Activated CD4-positive, alpha-beta T cell treated with anti-CD3 and anti-CD28 coated beads for 4 hours (primary cell): ENCODE results near the gene GRB10.
"Not testable (repeated sequence)": the region's sequence is repeated elsewhere in the genome, so short reads cannot be mapped to it uniquely, and the experiment has no call there.

Experiments
- DNase-seq, 2 donors: peaks; one replicate each; pipeline ENCODE4 v3.0.0-alpha.2; 2020

The GRB10 gene

DNA sequence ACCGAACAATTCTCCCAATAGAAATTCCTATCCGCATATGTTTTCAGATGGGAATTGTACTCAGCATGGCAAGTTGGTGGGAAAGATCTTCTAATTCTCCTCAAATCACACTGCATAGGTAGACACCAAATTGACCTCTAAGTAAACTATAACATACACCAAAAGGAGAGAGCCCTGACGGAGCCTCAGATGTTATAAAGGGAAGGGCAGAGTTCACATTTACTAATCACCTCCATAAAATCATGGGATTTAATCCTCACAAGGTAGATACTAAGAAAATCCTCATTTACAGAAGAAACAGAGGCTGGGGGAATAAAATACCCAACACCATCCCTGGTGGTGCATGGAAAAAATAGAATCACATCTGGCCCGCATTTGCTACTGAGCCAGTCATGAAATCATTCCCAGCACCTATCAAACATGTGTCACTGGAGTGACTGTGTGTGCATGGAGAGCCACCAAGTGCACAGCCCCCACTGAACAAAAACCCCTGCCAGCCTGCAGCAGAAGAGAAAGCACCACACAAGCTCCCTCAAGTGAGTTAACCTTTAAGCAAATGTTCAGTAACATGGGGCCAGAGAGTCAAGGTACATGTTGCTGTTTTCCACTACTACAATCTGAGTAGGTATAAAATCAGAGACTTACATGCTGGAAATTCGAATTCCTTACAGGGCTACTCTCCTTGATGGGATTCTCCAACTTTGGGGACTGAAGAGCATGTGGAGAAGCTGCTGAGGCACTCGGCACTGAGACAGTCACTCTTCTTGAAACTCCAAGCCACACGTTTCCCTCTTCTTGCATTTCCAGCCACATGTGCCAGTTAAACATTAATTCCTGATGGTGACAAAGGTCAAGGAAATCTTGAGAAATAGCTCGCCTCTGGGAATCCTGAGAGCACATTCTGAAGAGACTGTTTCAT is 217.8 kb downstream of the GRB10 start, which contains the start of gene DDC:
Gene DDC, minus strand, starts transcription at position 766 of the 919 bp plus-strand sequence. CDS start 21,320 bp downstream, outside the sequence.
- DNase-seq: no peak

DNA sequence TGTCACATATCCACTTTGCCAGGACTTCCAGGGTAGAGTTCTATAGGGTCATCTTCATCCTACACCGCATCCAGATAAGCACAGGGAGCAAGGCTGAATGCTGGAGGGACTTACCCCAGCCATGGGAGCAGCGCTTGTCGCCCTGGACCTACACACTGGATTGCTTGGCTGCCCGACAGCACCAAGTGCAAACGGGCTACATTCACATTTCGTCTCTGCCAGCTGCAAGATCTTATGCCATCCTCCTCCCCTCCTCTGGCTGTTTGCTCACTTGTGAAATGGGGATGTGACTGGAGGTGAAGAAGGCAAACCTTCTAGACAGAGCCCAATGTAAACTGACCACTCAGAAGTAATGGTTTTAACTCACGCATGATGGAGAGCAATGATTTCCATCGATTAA is 218.5 kb downstream of the GRB10 start:
- no peak for DNase-seq

DNA sequence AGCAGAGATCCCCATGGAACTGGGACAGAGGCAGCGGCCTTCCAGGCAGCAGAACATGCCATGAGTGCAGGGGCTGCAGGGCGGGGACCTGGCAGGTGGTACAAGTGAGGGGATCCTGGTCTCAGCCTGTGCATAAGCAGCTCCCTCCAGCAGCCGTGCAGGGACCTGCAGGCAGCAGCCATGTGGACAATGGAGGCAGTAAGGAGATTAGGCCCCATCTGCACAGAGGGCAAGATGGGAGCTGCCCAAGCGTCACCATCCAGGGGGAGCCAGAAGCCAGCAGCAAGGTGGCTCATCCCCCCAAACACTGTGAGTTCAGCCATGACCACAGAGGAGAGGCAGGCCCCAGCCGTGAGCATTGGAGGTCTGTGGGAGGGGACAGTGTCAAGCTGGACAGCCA is 220.6 kb downstream of the GRB10 start:
- DNase-seq: no peak

DNA sequence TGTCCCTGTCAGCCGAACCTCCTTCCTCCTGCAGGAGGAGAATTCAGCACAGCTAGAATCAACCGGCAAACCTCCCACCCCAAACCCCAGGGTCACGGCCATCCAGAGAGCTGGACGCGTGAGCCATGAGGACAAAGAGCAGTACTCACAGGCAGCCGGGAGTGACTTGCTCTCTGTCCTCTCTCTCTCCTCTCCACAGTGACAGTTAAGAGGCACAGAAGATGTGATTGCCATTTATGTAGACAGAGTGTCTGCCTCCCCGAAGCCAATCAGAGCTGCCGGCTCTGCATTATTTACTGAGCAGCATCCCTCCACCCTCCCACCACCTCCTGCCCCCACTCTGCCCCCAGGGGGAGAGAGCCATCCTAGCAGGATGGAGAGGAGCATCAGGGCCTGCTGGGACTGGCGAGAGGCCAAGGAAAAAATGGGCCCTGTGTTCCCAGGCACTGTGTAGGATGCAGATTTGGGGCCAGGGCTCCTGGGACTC is 221.8 kb downstream of the GRB10 start:
- no peak for DNase-seq

DNA sequence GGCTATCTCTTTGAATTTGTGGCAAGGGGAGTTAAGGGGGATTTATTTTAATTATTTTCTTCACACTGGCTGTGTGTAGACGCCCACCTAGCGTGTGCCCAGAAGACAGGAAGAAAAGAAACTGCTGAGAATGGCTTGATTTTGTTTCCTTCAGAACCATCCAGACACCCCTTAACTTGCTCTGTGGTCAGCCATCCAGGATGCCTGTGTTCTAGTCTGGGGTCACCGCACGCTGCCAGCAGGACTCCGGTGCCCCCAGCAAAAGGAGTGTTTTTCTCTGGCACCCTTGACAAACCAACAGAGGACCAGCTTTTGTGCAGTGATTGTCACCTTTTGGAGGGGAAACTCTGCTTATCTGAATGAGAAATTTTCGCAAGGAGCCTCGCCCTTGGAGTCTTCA is 222.8 kb downstream of the GRB10 start:
- DNase-seq: no peak

DNA sequence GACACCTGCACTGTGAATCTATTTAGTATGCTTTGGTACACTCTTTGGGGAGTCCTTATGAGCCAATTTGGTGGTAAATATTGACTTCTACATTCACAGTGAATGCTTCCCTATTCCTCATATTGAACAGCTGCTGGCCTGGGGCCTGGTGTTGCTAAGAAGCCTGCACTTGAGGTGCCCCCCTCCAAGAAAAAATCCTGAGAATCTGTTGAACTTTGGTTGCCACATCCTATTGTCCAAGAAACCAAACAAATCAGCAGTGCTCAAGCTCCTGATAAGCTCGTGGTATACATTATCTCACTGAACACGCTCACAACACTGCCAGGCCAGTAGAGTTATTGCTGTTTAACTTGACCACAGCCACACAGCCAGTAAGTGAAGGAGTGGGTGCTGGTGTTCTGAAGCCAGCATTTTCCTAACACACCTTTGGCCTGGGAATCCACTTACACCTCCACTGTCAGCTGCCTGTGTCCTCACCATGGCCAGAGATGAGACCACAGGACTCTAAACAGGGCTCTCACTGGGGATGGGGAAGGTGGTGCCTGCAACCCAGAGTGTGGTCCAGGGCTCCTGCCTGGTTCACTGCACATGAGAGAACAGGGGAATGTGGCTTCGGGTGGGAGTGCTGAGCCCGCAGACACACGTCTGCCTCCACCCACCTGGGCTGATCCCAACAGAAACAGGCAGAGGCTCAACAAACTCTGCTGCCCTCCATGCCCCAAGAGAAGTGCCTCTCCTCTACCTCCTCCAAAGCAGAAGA is 224.2 kb downstream of the GRB10 start:
- no peak for DNase-seq

DNA sequence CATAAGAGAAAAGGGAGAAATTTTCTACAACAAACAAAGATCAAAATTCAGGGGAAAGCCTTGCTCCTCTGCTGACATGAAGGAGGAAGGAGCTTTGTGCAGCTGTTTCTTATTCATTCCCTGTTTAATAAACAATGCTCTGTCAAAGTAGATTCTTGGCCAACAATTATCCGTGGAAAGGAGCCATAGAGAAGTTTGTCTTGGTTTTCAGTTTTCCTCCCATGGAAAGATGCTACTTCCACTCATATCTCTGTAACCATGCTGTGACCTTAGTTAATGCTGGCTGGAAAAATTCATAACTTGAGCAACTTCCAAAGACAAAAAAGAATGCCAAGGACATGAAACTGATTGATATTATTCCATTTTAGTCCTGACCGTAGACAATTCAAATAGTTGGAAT is 225.6 kb downstream of the GRB10 start:
- no peak for DNase-seq

DNA sequence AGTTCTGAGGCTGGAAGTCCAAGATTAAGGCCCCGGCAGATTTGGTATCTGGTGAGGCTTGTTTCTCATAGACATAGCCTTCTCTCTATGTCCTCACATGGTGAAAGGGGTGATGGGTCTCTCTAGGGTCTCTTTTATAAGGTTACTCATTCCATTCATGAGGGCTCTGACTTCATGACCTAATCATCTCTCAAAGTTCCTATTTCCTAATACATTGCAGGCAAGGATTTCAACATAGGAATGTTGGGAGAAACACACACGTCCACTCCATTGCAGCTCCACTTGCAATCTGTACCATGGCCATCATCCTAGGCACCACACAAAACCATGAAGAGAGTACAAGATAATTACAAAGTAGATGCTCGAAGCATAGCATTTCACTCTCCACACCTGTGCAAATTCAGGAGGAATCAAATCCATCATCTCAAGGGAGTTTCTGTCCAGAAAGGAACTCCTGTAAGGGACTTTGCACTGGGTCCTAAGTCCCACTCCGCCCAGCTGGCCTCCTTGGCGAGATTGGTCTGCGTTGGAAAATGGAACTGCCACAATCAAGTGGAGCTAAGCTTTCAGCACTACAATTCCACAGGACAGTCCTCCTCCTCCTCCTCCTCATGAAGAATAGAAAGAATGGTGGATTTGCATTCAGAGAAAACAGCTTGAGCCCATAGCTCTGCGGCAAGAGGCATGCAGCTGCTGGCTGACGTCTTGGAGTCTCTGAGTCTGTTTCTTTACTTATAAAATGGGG is 226.3 kb downstream of the GRB10 start:
- DNase-seq: no peak

DNA sequence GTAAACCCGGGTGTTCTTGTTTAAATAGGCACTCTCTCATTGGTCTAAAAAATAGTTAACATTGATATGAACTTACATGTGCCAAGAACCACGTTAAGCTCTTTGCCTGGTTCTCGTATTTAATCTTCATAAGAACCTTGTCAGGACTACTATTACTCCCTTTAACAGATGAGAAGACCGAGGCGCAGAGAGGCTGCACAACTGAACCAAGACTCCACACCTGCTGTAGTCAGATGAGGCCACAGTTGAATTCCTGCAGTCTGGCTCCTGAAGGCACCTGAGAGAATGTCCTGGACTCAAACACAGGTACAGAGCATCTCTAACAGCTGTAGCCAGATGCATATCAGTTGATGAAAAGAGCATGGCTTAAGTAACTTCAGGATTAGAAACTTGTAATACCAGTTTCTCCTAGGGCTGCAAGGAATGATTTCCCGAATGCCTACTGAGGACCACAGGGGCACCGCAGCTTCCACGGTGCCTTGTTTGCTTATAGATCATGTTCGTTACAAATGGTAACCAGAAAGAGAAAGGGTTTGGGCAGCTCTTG is 227.0 kb downstream of the GRB10 start:
- no peak for DNase-seq

DNA sequence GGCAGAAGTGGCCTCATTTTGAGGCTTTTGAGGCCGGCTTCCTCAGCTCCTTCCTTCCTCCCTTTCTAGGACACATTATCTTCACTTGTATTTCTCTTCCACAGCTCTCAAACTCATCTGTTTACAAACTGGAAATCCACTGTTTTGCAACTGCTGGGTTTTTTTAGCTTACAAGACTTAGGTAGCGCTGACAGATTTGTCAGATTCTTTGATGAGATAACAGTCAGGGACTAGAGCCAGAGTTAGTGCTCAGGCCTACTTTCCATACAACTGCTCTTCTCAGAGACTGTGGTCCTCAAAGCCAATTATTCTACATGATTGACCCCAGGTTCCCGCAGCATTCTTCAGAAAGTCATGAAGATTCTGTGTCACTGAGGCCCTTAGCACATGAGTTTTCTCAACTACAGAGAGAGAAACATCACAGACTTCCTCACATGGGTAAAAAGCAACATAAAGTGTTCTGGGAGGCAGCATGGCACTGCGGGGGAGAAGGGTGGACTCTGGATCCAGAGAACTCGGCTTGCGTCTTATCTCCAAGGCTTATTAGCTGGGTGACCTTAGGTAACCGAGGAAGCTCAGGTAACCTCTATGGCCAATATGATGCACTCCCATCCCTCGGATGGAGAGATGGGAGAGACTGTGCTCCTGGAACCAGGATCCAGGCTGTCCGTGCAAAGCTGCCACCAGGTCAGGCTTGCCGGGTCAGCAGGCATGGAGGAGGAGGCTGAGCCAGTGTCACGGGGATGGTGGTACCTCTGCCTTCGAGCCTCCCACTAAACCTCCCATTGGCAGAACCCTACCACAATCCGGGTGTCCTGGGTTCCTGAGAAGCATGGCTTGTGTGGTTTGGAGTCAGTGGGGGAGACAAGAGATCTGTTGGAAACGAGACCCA is 228.0 kb downstream of the GRB10 start:
- DNase-seq: no peak

DNA sequence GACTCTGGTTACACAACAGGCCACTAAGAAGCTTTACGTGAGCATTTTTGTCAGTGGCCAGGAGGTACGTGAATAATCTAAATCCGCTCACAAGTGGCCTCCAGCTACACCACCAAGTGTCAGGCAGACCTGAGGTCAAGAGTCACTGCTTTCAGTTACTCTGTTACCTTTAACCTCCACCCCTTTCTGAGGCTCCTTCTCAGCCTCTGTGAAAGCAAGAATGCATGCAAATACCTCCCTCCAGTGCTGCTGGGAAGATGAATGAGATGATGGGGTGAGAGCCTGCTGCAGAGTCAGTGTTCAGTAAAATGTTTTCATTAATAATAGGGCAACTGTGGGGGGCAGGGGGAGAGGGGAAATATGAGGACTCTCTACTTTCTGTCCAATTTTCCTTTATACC is 228.7 kb downstream of the GRB10 start:
- no peak for DNase-seq

DNA sequence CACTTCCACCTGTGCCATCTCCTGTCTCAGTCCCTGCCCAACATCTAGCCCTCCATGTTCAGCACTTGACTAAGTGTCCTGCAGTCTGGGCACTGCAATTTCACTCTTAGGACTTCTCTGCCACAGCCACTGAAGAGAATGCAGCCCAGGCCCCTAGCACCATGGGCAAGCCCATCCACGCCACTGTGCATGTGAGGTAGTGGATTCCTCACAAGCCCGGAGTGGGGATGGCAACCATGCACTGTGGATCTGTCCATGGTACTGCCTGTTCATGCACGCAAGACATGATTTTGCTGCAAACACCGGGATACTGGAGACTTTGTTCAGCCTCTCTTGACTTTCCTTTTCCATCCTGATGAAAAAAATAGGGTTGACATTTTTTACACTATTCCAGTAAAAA is 229.8 kb downstream of the GRB10 start:
- no peak for DNase-seq

DNA sequence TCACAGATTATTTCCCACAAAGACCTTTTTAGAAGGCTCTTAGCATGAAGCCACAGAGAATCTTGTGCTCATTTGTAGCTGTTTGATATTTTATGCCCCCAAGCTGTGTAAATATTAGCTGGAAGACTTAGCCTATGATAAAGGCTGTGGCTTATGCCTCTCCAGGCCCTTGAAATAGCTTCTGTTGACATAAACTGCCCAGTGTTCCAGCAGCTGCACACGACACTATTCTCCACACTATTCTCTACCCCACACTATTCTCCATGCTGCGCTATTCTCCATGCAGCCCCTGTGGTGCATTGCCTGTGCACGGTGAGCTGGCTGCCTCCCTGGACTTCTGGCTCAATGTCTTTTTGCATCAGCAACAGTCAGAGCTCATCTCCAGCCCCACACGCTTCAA is 230.6 kb downstream of the GRB10 start:
- no peak for DNase-seq

DNA sequence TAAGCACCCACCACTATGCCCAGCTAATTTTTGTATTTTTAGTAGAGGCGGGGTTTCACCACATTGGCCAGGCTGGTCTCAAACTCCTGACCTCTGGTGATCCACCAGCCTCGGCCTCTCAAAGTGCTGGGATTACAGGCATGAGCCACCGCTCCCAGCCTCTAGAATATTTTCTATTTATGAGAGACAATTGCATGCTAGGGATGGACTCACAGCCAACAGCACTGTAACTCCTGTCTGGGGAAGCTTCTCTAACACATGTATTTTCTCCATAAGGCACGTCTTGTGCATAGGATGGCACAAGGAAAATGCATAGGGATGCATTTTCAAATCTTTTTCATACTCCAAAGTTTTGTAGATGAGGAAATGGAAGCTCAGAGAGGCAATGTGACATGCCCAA is 237.1 kb downstream of the GRB10 start:
- not testable (repeated sequence) for DNase-seq

DNA sequence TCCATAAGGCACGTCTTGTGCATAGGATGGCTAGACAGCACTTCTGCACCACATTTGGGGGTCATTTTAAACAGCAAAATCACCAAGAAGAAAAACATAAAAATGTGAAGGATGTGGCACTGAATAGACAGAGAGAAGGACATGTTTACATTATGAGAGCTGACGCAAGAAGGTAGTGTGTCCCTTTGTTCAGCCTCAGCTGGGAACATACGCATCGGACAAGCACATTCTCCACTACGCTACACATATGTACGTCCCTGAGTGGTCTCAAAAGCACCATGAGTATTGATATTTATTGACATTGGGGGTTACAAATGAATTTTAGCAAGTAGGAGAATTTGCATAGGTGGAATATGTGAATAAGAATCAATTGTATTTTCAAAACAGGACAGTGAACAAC is 237.7 kb downstream of the GRB10 start:
- DNase-seq: no peak

DNA sequence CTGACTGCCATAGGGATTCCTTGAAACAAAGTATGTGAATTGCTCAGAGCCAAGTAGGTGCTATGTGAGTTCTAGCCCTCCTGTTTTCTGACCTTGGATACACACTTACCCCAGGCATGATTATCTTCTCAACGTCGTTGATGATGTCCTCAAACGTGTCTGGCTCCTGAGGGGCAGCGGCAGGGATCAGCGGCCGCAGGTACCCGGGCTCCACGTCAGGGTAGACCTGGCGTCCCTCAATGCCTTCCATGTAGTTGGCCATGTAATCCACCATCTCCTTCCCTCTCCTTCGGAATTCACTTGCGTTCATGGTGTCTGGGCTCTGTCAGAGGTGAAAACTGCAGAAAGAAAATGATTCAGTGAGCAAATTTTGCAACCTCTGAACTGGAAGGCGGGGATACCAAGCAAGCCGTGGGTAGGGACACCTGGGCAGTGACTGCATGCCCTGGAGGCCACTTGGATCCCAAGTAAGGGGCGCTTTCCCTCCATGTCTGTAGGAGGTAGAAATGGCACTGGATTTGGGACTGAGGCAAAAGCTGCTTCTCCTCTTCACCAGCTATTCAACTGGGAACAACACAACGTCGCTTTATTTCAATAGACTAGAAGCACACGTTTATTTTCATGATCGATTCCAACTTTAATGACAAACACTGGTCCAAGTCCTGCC is 238.8 kb downstream of the GRB10 start:
- no peak for DNase-seq

DNA sequence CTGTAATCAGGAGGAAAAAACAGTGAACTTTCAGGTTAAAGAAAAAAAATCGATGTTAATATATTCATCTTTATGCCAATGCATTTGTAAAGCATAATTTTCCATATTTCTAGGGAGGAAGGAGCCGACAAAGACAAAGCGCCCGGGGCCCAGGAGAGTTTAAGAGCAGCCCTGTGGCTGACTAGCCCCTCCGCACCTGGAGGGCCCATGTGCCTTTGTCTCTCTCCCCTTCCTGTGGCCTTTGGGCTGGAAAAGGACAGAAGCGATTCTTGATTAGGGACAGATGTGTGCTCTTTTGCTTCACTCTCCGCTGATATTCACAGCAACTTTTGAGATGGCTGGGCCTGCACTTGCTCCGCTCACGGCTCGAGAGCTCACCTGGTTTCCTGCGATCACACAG is 240.6 kb downstream of the GRB10 start:
- no peak for DNase-seq

DNA sequence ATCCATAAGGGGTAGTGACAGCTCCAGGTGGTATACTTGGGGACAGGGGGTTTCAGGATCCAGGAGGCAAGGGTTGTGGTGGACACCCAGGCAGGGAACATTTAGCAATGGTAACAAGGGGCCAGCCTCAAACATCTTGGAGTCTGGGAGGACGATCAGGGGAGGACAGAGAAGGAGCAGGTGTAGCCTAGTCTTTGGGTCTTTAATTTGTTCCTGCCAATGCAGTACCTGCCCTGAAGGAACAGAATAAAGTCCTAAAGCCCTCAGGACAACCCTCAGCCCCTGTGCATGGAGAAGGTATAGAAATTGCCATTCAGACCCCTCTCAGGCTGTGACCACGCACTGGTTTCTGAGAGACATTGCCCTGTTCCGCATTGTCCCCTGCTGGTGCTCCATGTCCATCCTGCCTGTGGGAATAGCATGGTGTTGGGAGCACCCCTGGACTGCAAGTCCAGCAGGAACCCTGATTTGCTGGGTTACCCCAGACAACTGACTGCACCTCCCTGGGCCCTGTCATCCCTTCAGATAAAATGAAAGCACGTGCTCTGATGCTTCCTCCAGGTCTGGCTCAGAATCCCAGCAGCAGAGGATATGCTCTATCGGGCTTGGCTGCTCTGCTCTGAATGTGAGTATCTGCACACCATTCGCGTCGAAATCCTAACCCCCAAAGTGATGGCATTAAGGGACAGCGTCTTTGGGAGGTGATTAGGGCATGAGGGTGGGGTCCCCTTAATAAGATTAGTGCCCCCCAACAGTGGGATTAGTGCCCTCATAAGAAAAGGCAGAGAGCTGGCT is 241.7 kb downstream of the GRB10 start:
- no peak for DNase-seq
